MM.1S (cell line): ENCODE results near the gene LIMS1.

Experiments used
- EZH2 ChIP-seq: fragments of 300-600 bp; sonication (generic); optimal IDR thresholded peaks from 2 replicates; pipeline ENCODE3; 2017; ENCODE audit warnings: low read depth, mild to moderate bottlenecking, antibody characterized with exemption, low read length, mixed read lengths
- TF ChIP-seq, protein P1 (sequence below): fragments of 300-600 bp; sonication (generic); IDR thresholded peaks from 2 replicates; pipeline ENCODE4 v1.5.1; 2016; ENCODE audit warnings: antibody characterized with exemption, low read length, mixed read lengths

DNA sequence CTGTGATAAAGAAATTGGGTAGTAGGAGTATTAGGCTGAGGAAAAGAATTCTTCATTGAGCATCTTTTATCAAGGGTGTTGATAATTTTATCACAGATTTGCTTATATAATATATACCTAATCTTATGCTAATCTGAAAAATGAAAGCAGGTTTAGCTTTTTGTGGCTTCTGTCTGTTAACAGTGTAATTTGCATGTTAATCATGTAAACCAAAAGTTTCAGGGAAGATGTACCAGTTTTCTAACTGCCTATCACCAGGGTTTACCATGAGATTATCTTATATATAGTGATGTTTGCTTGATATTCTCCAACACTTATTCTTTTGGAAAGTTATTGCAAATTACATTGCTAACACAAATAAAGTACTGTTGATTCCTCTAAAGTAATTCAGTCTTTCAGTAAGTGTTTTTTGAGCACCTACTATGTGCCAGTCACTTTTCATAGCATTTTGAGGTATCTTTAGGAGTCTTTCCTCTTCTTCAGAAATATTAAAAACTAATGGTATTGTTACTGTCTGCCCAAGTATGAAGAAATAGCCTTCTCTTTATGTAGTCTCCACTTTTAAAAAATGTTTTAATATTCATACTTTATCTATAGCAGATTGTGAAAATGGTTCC, 43.7 kb upstream of the LIMS1 start:
- TF ChIP-seq, protein P1, sequence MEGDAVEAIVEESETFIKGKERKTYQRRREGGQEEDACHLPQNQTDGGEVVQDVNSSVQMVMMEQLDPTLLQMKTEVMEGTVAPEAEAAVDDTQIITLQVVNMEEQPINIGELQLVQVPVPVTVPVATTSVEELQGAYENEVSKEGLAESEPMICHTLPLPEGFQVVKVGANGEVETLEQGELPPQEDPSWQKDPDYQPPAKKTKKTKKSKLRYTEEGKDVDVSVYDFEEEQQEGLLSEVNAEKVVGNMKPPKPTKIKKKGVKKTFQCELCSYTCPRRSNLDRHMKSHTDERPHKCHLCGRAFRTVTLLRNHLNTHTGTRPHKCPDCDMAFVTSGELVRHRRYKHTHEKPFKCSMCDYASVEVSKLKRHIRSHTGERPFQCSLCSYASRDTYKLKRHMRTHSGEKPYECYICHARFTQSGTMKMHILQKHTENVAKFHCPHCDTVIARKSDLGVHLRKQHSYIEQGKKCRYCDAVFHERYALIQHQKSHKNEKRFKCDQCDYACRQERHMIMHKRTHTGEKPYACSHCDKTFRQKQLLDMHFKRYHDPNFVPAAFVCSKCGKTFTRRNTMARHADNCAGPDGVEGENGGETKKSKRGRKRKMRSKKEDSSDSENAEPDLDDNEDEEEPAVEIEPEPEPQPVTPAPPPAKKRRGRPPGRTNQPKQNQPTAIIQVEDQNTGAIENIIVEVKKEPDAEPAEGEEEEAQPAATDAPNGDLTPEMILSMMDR: no peak
- TF ChIP-seq EZH2: no peak
